GM21447 (cell line): ENCODE data around the gene PSMB3.

Source experiments
- ATAC-seq: cut with Tn5 transposase; IDR thresholded peaks from one replicate; pipeline ENCODE4 v1.9.1; 2021; ENCODE audit not compliant: unreplicated experiment

Gene PSMB3

DNA sequence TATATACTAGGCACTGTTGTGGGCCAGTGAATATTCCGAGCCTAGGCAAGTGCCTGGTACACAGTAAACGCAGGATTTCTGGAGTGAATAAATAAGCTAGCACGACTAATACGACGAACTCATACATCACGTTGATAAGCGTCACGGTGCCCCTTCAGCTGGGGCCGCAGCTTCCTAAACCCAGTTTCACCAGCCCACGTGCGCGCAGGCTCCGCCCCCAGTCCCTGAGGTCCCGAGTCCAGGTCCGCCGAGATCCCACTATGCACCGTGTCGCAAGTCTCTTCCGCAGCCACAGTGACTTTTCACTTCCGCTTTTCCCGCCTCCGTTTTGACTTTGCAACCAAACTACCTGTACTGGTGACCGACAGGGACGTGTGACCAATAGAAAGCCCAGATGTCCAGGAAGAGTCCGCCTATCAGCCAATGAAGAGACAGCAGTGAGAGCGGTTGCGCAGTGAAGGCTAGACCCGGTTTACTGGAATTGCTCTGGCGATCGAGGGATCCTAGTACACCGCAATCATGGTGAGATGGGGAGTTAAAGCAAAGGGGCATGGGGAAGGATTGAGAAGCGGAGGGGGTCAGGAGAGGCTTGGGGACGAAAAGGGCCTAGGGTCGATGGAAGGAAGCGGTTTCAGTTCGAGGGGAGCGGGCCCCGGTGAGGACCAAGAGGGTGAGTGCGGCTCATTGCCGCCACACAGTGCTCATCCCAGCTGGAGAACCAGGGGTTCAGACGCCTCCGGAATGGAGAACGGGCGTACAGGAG is at the start of gene PSMB3:
PSMB3 (plus strand) TSS at position 434 of the 763 bp plus-strand sequence; CDS start at position 520, 86 bp downstream.
- peak; percentile 68 for ATAC-seq

DNA sequence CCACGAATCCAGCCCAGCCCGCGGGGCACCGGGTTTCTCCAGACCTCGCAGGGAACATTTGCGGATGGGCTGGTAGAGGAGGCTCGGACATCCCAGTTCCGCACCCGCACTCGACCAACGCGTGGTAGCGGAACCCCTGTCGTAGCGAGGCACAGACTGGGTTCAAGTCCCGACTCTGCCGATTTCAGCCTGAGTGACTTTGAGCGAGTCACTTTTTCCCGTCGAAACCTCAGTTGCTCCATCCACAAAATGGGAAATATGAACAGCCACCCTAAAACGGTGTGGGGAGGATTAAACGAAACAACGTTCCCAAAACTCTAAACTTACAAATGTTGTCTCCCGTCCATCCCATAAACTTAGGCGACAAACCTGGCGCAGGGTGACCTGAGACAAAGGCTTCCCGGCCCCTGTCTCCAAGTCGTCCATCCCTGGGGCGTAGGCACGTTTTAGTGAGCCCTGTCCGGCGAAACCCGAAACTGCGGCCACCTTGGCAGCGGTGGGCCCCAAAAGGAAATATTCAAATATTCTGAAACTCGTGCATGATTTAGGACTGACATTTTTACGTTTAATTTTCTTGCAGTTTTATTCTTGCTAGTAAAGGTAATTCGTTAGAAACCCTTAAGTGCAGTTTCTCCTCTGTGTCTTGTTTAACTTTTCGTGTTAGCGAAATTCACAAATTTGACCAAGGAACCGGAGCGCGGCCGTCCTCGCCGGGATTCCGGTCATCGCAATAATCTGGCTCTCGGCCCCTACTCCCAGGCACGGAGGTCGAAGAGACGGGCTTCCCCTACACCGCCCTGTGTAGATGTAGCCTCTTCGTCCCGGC is 49.4 kb upstream of the PSMB3 start:
- no peak for ATAC-seq

DNA sequence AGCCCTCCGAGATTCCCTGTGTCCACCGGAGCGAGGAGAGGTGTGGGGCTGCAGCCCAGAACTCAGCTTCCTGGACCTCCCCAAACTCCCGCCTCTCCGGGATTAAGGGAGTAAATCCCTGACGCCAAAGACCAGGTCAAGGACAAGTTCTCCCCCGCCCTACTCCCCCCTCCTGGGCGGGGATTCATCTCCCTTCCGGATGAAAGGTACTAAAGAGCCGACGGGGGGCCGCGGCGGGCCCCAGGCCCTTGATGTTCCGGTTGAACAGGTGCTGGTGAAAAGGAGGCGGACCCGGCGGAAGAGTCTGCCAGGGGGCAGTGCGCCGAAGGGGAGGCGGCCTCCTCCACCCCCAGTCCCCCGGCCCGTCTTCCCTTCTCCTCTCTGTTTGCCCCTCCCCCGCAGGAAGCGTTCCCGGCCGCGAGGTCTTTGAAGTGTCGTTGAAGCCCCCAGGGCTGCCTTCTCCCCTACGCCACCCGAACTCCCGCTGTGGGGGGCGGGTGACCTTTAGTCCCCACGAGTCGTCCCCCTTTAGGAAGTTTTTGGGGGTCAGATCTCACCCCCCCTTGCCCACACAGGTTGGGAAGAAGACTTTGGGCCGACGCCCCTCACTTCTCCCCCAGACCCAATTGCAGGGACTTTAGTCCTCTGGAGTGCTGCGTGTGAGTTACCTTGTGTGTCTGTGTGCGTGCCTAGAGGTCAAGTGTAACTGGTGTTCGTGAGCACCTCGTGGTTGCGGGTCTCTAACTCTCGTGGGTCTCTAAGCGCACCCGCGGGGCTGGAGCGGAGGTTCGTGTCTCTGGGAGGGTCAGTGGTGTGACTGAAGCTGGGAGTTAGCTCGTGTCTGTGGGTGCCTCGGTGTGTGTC is 48.6 kb upstream of the PSMB3 start:
- ATAC-seq: no peak

DNA sequence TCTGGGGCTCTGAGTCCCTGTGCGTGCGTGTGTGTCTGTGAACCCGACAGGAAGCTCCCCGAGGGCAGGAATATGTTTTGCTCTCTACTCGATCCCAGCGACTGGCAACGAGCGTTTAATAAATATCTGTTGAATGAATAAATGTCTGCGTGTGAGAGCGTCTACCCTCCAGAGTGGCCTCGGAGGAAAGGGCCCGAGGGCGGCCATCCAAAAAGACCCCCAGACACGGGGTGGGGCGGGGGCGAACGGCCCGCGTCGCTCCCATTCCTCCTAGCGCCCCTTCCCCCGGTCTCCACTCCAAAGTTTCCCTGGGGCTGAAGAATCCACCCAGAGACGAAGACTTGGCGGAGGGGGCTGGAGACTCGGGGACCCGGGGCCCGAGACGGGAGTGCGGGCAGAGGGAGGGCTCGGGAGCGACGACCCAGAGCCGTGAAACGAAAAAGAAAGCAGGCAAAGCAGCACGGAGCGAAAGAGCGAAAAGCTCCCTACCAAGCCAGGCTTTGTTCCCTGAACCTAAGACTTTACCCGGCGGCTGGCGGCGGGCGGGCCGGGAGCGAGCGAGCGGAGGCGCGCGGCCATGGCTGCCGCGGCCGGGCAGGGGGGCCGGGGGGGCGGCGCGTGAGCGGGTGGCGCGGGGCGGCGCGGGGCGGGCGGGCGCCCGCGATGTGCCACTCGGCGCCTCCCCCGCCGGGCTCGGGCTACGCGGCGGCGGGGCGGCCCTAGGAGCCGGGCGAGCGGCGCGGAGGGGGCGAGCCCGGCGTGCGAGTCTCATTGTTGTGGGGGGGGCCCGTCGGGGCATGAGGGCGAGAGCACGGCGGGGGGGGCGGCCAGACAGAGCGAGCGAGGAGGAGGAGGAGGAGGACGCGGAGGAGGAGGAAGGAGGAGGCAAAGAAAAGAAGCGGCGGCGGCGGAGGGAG is 47.7 kb upstream of the PSMB3 start, which contains the start of gene MLLT6:
MLLT6 (plus strand) TSS at position 668 of the 917 bp plus-strand sequence. CDS start 360 bp downstream, outside the sequence.
- ATAC-seq: no peak

DNA sequence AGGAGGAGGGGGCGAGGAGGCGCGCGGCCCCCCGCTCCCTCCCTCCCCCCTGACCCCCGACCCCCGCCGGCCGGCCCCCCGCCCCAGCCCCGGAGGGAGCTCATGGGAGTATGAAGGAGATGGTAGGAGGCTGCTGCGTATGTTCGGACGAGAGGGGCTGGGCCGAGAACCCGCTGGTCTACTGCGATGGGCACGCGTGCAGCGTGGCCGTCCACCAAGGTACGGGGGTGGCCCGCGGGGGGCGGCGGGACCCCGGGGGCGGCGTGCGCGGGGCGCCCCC is 47.1 kb upstream of the PSMB3 start:
- ATAC-seq: no peak

DNA sequence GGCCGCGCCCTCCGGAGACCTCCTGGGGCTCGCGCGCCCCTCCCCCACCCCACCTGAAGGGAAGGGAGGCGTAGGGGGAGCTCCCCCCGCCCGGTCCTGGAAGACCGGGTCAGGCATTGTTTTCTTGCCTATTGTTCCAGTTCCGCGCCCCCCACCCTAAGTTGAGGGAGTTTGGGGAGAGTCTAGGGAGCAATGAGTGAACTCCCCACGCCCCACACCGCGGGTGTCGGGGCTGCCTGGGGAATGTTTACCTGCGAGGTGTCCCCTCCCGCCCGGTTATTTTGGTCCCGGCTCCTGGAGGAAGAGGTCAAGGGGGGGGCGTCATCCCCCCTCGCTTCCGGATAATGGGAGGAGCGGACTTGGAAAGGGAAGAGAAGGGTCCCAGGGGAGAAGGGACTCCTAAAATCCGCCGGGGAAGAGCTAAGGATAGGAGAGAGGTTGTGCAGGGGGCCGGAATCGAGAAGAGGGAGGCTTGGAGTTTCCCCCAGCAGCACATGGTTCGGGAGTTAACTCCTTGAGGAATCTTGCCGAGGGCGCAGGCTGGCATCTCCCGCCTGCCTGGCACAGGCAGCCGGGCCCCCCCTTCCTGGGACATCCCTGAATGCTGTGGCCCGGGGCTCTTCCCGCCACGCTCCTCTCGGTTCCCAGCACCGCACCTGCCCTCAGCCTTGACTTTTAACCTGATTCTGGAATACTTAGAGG is 46.6 kb upstream of the PSMB3 start:
- ATAC-seq: no peak

DNA sequence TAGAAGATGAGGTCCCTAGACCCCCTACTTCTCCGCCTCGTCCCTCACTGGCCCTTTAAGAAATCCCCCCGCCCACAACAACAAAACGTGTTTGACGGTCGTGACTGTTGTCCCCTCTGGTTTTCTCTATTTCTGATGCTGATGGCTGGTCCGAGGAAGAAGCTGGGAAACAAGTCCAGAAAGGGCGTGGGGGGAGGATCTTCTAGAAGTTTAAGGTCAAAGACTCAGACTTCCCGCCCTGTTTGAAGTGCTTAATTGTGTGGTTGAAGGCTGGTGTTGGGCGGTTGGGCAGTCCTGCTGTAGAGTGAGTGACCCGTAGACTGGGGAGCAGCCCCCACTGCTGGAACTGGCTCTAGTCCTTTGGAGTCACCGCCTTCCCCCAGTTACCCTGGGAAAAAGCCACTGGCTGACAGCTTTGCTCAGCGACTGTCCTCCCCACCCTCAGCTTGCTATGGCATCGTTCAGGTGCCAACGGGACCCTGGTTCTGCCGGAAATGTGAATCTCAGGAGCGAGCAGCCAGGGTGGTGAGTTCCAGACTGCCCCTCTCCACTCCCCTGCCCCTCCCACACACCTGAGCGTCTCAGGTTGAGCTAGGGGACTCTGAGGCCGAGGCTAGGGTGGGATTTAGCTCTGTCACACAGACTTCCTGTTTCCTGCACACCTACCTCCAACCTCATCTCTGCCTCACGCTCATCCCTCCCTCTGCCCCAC is 45.9 kb upstream of the PSMB3 start:
- no peak for ATAC-seq

DNA sequence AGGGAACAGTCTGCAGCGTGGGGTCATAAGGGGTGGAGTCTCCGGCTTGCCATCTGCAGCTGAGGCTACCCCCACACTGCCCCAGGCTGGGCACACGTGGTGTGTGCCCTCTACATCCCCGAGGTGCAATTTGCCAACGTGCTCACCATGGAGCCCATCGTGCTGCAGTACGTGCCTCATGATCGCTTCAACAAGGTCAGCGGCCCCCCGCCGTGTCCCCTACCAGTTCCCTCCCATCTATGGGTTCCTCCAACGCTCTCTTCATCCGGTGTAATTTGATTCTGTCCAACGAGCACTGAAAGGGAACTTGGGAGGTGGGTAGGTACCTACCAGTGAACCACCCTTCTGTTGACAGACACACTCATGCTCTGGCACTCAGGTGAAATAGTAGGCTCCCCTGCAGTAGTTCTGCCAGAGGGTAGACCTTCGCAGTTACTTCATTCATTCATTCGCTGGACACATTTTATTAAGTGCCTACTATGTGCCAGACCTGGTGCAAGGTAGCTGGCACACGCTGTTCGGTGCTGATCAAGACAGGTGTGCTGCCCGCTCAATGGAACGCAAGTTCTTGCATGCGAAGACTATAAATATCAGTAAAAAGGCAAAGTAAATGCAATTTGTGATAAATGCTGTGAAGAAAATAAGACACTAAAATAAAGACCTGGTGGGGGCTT is 44.7 kb upstream of the PSMB3 start:
- no peak for ATAC-seq

DNA sequence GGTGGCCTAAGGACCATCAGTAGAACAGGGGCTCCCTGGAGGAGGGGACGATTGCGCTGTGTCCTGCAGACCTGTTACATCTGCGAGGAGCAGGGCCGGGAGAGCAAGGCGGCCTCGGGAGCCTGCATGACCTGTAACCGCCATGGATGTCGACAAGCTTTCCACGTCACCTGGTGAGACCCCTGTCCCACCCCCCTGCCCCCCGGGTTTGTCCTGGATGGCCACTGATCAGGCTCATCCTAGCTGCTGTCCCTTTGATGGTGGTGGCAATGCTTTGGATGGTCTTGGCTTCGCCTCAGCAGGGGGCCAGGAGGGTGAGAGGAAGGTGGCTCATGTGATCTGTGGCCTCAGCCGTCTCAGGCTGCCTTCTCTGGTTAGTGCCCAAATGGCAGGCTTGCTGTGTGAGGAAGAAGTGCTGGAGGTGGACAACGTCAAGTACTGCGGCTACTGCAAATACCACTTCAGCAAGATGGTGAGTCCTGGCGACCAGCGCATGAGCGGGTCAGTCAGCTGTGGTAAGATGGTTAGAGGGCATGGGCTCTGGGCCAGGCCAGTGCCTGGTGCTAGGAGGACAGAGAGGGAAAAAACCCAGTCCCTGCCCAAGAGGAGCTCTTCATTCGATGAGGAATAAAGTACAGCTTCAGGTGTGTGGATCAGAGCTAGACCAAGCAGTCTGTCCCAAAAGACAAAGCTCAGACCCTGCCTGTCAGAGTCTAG is 43.3 kb upstream of the PSMB3 start:
- ATAC-seq: no peak

DNA sequence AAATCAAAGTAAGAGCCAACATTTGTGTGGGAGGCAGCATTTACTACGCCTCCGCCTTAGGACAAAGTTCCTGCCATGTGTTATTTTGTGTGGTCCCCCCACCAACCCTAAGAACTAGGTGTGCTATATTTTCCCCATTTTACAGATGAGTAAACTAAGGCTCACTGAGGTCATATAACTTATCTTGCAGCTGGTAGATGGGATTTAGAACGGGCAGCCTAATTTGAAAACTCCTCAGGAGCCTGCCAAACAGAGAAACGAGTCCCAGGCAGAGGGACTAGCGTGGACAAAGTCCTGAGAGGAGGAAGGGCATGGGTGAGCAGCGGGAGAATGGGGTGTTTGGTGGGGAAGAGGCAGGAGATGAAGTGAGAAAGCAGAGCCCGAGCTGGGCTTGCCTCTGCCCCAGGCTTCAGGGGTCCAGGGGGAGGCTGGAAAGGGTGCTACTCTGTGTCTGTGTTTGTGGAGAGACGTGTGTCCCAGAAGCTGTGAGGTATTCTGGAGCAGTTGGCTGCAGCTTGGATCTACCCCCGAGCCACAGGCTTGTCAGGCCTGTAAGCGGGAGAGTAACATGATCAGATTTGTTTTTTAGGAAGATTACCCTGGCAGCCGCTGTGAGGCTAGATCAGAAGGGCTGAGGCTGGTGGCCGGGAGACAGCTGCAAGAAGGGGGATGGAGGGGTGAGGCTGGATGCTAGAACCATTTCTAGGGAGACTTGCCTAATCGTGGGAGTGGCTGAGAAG is 42.5 kb upstream of the PSMB3 start:
- no peak for ATAC-seq

DNA sequence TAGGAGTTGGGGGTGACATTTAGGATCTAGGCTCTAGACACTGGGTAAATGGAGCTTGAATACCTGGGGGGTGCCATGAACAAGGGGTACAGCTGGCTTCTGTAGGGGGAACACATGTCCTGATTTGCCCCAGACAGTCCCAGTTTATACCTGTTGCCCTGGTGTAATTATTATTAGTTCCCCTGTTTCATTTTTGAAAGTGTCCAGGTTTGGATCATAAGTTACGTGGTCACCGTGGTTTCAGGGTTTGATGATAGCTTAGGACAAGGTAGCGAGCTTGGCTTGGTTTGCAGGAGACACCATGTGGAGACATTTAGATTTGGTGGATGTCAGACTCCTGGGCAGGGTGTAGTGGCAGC is 42.0 kb upstream of the PSMB3 start:
- ATAC-seq: no peak

DNA sequence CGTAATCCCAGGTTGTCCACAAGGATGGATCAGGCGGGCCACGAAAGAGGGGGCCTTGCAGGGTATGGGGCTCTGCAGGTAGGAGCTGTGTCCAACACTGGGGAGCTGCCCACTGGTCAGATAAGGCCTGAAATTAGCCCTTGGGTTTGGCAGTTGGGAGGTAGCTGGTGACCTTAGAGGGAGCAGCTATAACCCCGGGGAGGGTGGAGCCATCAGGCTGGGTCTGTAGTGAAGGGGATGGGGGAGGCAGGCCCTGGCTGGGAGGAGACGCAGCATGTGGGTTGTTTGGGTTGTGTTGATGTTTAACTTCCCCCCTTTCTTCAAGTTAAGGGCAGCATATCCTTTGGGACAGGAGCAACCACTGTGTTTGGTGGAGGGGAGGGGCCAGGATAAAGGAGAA is 41.6 kb upstream of the PSMB3 start:
- no peak for ATAC-seq

DNA sequence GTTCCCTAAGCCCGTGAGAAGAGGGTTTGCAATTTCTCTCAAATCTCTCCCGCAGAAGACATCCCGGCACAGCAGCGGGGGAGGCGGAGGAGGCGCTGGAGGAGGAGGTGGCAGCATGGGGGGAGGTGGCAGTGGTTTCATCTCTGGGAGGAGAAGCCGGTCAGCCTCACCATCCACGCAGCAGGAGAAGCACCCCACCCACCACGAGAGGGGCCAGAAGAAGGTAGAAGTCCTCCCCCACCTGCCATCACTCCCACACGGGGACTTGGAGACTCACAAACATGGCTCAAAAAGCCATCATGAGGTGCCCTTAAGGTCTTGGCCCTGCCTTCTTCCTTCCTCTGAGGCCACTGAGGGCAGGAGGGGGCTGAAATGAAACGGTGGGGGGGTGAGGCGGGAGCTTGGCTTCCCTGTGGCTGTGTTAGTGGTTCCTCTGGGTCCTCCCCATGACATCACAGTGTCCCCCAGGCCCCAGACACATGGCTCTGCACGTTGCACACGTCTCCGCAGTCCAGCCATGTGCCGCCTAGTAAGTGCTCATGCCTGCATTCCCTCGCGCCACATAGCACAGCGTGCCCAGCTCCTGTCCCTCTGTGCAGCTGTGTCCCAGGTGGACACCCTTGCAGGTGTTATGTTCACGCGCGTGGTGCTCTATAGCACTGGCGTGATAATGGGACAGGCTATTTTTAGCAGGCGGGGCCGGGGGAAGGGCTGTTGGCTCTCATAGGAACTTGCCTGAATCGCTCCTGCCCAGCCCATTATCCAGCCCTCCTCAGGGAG is 40.6 kb upstream of the PSMB3 start:
- no peak for ATAC-seq

DNA sequence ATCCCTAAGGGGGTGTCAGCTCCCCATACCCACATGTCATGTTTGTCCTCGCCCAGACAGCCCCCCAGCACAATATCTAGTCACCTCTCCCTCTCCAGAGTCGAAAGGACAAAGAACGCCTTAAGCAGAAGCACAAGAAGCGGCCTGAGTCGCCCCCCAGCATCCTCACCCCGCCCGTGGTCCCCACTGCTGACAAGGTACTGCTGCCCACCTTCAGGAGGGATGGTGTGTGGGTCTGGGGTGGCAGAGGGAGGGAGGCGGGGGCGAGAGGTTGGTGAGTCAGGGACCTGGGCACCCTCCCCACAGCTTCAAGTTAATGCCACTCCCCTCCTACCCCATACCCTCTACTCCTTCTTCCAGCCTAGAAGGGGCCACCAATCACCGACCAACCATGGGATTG is 39.9 kb upstream of the PSMB3 start:
- no peak for ATAC-seq

DNA sequence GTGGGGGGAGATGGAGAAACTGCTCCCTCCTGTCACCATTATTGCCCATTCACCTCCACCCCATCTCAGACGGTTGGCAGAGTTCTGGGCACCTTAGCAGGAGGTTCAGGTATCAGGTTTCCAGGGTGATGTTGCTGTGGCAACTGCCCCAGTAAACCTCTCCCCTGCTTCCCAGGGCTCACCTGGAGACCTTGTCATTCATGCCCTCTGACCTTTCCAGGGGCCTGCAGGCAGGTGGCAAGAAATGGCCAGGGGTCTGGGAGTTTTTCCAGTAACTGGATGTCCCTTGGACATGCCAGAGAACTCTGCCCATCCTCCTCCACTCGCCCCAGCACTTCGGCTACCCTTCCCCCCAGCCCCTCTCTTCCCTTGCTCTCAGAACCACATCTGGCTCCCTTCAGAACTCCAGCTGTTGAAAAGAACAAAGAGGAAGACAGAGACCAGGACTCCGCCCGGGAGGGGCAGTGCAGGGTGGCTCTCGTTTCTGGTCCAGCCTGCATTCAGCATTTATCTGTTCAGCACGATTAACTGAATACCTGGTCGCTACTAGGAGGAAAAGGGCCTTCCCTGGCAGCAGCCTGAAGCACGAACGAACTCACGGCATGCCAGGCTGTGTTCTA is 39.0 kb upstream of the PSMB3 start:
- no peak for ATAC-seq
